GM12801 (cell line): ENCODE data around the gene ZNF83.

ENCODE experiments used
- CTCF ChIP-seq: IDR thresholded peaks from one replicate; pipeline ENCODE4 v1.5.1; 2011; ENCODE audit warnings: control low read depth; ENCODE audit not compliant: insufficient read length; ENCODE audit errors: extremely low read depth

Gene ZNF83

GRCh38 chr19:52637718-52638585, at the start of gene ZNF83:
Gene ZNF83 (minus strand): TSS chr19:52638355.
- no peak for TF ChIP-seq CTCF

GRCh38 chr19:52687684-52688083, 49.5 kb upstream of the ZNF83 start:
- no peak for TF ChIP-seq CTCF

GRCh38 chr19:52685811-52686210, 47.7 kb upstream of the ZNF83 start:
- no peak for TF ChIP-seq CTCF

GRCh38 chr19:52679598-52679997, 41.4 kb upstream of the ZNF83 start:
- TF ChIP-seq CTCF, result no peak

GRCh38 chr19:52673014-52673413, 34.9 kb upstream of the ZNF83 start:
- TF ChIP-seq CTCF, result no peak

- TF ChIP-seq CTCF, result no peak
Observed at GRCh38 chr19:52670046-52670445, 31.9 kb upstream of the ZNF83 start.

GRCh38 chr19:52669586-52669985, 31.4 kb upstream of the ZNF83 start:
- no peak for TF ChIP-seq CTCF

GRCh38 chr19:52667972-52668371, 29.8 kb upstream of the ZNF83 start:
- TF ChIP-seq CTCF, result no peak
